HG02623 (cell line): ENCODE measurements around the gene RAB12.
"Not testable (repeated sequence)": the region's sequence is repeated elsewhere in the genome, so short reads cannot be mapped to it uniquely, and the experiment has no call there.

Experiments
- ATAC-seq: cut with Tn5 transposase; IDR thresholded peaks from one replicate; pipeline ENCODE4 v1.9.1; 2021; ENCODE audit warnings: moderate library complexity; ENCODE audit not compliant: unreplicated experiment

Gene RAB12, protein sequence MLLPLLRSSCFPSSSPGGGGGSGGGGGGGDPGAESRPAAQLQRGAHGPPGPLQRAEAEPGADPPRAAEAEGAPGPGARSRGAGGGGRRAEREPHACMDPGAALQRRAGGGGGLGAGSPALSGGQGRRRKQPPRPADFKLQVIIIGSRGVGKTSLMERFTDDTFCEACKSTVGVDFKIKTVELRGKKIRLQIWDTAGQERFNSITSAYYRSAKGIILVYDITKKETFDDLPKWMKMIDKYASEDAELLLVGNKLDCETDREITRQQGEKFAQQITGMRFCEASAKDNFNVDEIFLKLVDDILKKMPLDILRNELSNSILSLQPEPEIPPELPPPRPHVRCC

DNA sequence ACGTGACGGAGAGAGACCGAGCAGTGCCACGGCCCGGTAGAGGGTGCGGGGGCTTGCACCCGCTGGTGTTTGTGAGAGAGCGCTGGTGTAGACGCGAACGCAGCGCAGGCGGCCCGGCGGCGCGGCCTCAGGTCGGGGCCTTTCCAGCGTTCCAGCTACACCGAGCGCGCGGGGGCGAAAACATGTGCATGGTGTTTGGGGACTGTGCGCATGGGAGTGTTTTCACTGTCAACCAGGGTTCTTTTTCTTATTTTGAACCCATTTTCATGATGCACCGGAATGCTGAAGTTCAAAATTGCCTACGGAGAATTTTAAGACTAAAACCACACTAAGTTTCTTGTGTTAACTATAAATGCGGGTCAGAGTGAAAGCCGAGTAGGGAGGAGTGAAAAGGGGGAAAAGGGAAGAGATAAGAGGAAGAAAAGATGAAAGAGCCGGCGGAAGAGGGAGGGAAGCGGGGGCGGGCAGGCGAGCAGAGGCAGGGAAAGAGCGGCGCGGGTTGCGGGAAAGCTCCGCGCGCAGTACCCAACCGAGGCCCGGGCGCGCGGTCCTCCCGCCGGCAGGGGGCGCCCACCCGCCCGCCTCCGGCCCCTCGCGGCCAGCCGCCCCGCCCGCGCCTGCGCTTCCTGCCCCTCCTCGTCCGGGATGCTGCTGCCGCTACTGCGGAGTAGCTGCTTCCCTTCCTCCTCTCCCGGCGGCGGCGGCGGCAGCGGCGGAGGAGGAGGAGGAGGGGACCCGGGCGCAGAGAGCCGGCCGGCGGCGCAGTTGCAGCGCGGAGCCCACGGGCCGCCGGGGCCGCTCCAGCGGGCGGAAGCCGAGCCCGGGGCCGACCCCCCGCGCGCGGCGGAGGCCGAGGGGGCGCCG, at the start of gene RAB12:
RAB12 (plus strand) TSS at position 643 of the 864 bp plus-strand sequence; CDS start at position 646, 3 bp downstream.
- ATAC-seq, result peak; percentile 52

GRCh38 chr18:8559612-8560186, 49.5 kb upstream of the RAB12 start:
- no peak for ATAC-seq

- no peak for ATAC-seq
These were observed 47.9 kb upstream of the RAB12 start for GRCh38 chr18:8561123-8561910.

- no peak for ATAC-seq
These were observed 47.2 kb upstream of the RAB12 start for GRCh38 chr18:8562070-8562469.

GRCh38 chr18:8562919-8563318, 46.3 kb upstream of the RAB12 start:
- no peak for ATAC-seq

GRCh38 chr18:8571399-8571798, 37.8 kb upstream of the RAB12 start:
- no peak for ATAC-seq

- not testable (repeated sequence) for ATAC-seq
These were observed 35.5 kb upstream of the RAB12 start for GRCh38 chr18:8573766-8574165.

DNA sequence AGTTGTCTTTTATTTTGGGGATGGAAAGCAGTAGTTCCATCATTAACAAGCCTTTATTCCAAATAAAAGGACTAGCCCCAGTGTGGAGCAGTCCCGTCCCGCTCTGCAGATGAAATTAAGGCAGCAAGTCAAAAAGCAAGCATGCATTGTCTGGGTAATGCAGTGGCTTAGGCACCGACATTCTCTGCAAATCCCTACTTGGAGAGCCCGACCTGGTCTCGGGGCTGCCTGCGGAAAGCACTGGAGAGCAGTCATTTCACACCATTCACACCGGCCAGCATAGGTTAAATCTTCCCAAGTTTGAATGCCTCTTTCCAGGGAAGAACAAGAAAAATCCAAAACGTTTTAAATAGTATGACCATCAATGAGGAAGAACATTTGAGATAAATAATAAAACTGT, 24.4 kb upstream of the RAB12 start:
- no peak for ATAC-seq

- no peak for ATAC-seq
These were observed 22.3 kb upstream of the RAB12 start for GRCh38 chr18:8586941-8587340.

- ATAC-seq, result no peak
These were observed 13.8 kb upstream of the RAB12 start for GRCh38 chr18:8595445-8595844.

DNA sequence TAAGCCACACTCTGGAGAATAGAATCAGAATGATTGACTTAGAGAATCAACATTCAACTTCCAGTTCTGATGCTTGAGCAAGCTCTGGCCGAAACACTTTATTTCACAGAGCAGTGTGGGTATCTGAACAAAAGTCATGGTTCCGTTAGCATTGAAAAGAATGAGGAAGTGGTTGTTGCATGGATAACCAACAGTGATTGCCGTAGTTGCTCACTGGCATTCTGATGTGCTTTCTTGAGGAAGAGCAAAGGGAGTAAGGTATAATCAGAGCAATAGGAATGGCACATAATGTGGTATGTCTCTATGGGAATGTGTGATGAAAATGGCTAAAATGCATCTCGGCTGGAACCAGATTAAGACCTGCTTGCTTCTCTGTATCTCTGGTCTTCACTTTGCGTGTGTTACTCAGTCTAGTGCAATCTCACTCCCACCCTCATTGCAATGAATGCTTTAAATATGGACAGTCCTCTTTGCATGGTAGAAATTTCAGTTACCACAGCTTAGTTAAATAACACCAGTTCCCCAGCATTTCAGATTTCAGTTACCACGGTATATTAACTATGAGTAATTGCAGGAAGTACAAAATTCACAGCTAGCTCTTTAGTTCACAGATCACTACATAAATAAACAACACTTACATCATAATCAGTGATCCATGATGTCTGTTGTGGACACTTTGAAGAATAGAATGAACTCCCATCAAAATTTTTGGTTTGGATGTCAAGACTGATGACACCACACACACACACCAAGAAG, 7.8 kb upstream of the RAB12 start:
- ATAC-seq, result peak; percentile 57

DNA sequence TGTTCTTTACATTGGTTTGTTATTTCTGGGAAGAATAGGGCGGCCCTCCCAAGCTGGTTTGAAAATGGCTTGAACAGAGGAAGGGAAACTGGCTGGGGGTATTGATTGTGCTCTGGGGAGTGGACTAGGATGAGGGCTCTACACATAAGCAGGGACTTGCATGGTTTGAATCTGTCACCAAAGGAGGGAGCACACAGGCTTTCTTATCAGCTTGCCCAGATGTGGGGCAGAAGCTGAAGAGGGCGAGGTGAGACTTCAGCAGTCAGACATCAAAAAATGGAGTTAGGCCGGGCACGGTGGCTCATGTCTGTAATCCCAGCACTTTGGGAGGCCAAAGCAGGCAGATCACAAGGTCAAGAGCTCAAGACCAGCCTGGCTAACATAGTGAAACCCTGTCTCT, 7.2 kb upstream of the RAB12 start:
- ATAC-seq, result peak; percentile 7

- no peak for ATAC-seq
These were observed 6.7 kb upstream of the RAB12 start for GRCh38 chr18:8602557-8602956.

- no peak for ATAC-seq
These were observed 5.3 kb upstream of the RAB12 start for GRCh38 chr18:8603663-8604520.

DNA sequence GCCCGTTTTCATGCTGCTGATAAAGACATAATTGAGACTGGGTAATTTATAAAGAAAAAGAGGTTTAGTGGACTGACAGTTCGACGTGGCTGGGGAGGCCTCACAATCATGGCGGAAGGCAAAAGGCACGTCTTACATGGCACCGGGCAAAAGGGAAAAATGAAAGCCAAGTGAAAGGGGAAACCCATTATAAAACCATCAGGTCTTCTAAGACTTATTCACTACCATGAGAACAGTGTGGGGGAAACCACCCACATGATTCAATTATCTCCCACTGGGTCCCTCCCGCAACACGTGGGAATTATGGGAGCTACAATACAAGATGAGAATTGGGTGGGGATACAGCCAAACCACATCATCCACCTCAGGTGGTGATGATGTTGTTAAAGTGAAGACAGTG, 3.3 kb upstream of the RAB12 start:
- no peak for ATAC-seq

DNA sequence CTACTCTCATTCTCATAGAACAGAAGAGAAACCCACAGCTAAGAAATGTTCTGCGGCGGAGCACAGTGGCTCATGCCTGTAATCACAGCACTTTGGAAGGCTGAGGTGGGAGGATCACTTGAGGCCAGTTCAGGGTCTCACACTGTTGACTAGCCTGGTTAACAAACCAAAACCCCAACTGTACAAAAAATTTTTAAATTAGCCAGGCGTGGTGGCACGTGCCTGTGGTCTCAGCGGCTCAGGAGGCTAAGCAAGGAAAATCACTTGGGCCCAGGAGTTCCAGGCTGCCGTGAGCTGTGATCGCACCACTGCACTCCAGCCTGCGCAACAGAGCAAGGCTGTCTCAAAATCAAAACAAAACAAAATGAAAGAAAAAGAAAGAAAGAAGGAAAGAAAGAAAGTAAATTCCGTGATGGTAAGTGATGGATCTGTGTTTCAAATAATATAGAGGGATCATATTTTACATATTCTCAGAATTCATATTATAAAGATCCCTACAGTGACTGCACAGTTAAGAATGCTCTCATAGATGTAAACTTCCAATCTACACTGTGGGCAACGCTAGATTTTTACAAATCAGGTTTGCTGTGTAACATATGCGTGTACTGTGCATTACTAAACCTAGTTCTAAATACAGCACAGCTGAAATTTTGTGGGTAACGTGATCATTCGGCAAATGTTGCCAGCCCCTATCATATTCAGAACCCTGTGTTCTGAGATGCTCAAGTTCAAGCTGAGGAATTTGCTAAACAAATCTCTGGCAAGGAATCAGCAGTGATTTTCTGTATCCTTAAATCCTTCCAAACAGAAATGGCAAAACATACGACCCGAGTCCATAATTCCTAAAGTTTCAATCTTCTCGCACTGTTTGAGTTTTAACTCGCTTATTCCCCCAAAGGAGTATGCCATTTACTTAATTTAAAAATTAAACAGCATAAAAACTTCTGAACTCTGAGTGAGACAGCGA, 1.2 kb upstream of the RAB12 start:
- ATAC-seq, result peak; percentile 36

DNA sequence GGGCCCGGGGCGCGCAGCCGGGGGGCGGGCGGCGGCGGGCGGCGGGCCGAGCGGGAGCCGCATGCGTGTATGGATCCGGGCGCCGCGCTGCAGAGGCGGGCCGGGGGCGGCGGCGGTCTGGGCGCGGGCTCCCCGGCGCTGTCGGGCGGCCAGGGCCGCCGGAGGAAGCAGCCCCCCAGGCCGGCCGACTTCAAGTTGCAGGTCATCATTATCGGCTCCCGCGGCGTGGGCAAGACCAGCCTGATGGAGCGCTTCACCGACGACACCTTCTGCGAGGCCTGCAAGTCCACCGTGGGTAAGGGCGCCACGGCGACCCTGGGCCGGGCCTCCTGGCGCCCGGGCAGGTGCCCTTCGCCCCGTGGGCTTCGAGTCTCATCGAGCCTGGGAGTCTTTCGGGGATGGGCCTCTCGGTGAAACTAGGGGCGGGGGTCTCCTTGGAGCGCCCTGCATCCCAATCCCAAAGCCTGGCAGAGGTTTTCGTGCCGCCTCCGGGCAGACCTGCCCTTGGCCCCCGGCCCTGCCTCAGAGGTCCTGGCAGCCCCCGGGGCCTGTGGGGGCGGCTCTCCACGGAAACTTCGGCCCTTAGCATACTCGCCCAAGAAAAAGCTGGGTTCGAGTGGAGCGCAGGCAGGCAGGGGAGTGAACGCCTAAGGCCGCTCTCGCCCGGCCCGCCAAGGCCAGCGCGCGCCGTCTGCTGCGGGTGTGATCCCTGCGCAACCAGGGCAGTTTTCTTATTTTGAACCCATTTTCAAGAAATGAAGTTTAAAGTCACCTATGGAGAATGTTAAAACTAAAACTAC, 622 bp downstream of the RAB12 start:
- peak; percentile 6 for ATAC-seq
